Parathyroid adenoma (tissue), 2 donors: ENCODE data around the gene NGB.
"Not testable (repeated sequence)": the region's sequence is repeated elsewhere in the genome, so short reads cannot be mapped to it uniquely, and the experiment has no call there.

Experiments used
- H2AFZ ChIP-seq: fragments of 300-600 bp; sonication (generic); one replicate; pipeline ENCODE4 v1.7.0; 2017; ENCODE audit warnings: antibody characterized with exemption, mild to moderate bottlenecking
- H3K27ac ChIP-seq: fragments of 300-600 bp; sonication (generic); one replicate; pipeline ENCODE4 v1.7.0; 2017
- H3K27me3 ChIP-seq: fragments of 300-600 bp; sonication (generic); one replicate; pipeline ENCODE4 v1.7.0; 2017; ENCODE audit warnings: low read length; ENCODE audit not compliant: control insufficient read depth, insufficient read depth
- H3K36me3 ChIP-seq: fragments of 300-600 bp; sonication (generic); one replicate; pipeline ENCODE4 v1.7.0; 2017; ENCODE audit warnings: low read length; ENCODE audit not compliant: control insufficient read depth, insufficient read depth
- H3K4me1 ChIP-seq: fragments of 300-600 bp; sonication (generic); one replicate; pipeline ENCODE4 v1.7.0; 2017; ENCODE audit warnings: control low read depth
- H3K4me2 ChIP-seq: fragments of 300-600 bp; sonication (generic); one replicate; pipeline ENCODE4 v1.7.0; 2017; ENCODE audit warnings: low read length
- H3K4me3 ChIP-seq: fragments of 300-600 bp; sonication (generic); one replicate; pipeline ENCODE4 v1.7.0; 2017; ENCODE audit warnings: low read depth, low read length
- H3K79me2 ChIP-seq: fragments of 300-600 bp; sonication (generic); one replicate; pipeline ENCODE4 v1.7.0; 2017; ENCODE audit warnings: control low read depth
- H3K9ac ChIP-seq: fragments of 300-600 bp; sonication (generic); one replicate; pipeline ENCODE4 v1.7.0; 2017; ENCODE audit warnings: mild to moderate bottlenecking
- H3K9me3 ChIP-seq: fragments of 300-600 bp; sonication (generic); one replicate; pipeline ENCODE4 v1.7.0; 2017; ENCODE audit warnings: low read length; ENCODE audit not compliant: control insufficient read depth
- TF ChIP-seq, protein P1 (sequence below): fragments of 300-600 bp; sonication (generic); IDR thresholded peaks from one replicate; pipeline ENCODE4 v1.7.0; 2017; ENCODE audit warnings: antibody characterized with exemption, mild to moderate bottlenecking
- donor health status: primary hyperparathyroidism.

Gene NGB, protein sequence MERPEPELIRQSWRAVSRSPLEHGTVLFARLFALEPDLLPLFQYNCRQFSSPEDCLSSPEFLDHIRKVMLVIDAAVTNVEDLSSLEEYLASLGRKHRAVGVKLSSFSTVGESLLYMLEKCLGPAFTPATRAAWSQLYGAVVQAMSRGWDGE

DNA sequence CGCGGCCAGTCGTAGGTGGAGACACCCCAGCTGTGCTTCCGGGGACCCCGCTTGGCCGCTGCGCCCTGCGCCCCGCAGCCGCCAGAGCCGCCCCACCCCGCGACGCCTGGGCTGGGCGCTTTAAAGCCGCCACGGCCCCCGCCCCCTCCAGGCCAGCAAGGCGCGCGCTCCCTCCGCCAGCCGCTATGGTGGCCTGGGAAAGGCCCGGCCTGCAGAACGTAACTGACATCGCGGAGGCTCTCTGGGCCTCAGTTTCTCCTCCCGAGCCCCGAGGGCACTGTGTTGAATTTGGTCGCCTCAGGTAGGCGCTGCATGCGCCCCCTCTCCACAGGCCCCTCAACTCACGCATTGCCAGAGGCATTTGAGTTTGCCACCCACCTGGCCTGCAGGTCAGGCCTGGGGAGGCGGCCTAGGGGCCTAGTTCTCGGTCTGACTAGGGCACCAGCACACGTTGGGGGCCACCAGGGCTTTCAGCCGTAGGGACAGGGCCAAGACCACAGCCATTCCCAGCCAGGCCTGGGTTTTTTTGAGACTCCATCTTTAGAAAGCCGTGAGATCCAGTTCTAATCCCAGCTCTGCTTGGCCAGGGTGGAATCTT lies at the start of gene NGB:
Gene NGB, minus strand, starts transcription at position 94 of the 598 bp plus-strand sequence. CDS start 269 bp downstream, outside the sequence.
- Histone ChIP-seq H3K79me2 (no peaks in the 10 kb centered on the region), H3K27ac (no peak within 1 kb of the TSS), H3K4me1 (no peaks in the 10 kb centered on the region), H3K9ac (no peak within 1 kb of the TSS), H3K9me3 (no peaks in the 10 kb centered on the region), H2AFZ (peak within 1 kb of the TSS; percentile 22), H3K27me3 (no peaks in the 10 kb centered on the region), H3K36me3 (no peaks in the 10 kb centered on the region), H3K4me2 (no peak within 1 kb of the TSS), H3K4me3 (no peak within 1 kb of the TSS)
- TF ChIP-seq, protein P1, sequence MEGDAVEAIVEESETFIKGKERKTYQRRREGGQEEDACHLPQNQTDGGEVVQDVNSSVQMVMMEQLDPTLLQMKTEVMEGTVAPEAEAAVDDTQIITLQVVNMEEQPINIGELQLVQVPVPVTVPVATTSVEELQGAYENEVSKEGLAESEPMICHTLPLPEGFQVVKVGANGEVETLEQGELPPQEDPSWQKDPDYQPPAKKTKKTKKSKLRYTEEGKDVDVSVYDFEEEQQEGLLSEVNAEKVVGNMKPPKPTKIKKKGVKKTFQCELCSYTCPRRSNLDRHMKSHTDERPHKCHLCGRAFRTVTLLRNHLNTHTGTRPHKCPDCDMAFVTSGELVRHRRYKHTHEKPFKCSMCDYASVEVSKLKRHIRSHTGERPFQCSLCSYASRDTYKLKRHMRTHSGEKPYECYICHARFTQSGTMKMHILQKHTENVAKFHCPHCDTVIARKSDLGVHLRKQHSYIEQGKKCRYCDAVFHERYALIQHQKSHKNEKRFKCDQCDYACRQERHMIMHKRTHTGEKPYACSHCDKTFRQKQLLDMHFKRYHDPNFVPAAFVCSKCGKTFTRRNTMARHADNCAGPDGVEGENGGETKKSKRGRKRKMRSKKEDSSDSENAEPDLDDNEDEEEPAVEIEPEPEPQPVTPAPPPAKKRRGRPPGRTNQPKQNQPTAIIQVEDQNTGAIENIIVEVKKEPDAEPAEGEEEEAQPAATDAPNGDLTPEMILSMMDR = no peak

DNA sequence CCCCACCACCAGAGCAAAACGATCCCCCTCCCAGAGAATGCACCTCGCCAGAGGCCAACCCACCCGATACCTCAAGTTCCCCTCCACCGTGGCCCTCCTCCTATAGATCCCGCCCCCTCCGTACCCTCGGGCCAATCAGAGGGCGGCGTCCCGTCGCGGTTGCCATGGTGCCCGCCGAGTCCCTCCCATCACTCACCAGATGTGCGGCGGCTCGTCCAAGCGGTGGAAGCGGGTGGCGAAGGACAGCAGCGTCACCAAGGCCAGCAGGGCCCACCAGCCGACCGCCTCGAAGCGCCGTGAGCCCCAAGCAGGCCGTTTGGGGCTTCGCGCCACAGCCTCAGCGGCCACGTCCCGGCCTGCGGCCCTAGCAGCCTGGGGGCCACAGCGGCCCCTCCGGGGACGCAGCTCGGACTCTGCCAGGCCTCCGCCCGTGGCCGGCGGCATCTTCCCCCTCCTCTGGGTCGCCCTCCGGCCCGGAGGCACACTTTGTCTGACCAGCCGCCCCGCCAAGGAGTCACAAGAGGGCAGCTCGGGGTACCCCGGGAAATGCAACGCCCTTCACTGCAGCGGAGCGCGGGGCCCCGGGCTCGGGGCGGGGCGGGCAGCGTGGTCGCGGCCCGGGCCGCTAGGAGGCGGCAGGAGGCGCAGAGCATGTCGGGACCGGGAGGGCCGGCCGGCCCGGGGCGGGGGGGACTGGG lies 49.4 kb upstream of the NGB start, which contains the start of gene POMT2:
Gene POMT2, minus strand, starts transcription at position 646 of the 698 bp plus-strand sequence. Its CDS starts 202 bp downstream, at position 444.
- no peaks in the 10 kb centered on the region for H3K36me3 ChIP-seq
- H3K4me2 ChIP-seq = peak within 1 kb of the TSS; percentile 90
- peak within 1 kb of the TSS; percentile 99 for H2AFZ ChIP-seq
- H3K9me3 ChIP-seq = no peaks in the 10 kb centered on the region
- H3K27me3 ChIP-seq = no peaks in the 10 kb centered on the region
- H3K9ac ChIP-seq = peak within 1 kb of the TSS; percentile 75
- peaks cover 30% of the 10 kb centered on the region for H3K4me1 ChIP-seq
- H3K79me2 ChIP-seq = peaks cover 11% of the 10 kb centered on the region
- TF ChIP-seq, protein P1 = peak; percentile 41
- H3K27ac ChIP-seq = peak within 1 kb of the TSS; percentile 96
- H3K4me3 ChIP-seq = peak within 1 kb of the TSS; percentile 79

DNA sequence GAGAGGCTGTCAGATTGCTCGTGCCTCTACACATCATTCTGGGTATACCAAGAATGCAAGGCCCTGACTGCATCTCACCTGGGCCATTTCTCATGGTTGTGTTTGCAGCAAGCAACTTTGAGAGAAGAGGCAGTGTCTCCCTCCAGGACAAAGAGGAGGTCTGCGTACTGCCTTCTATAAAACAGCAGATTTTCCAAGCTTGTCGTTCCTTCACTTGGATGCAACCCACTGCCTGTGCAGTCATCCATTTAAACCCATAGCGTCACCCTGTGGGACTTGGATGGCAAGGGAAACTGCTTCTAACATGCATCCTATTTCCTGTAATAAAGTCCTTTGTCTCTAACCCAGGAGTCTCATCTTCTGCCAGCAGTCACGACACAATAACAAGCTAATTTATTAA lies 48.4 kb upstream of the NGB start:
- Histone ChIP-seq H3K9me3 (no peaks in the 10 kb centered on the region), H3K4me3 (peak overlapping the region; percentile 79)
- TF ChIP-seq, protein P1 = no peak

DNA sequence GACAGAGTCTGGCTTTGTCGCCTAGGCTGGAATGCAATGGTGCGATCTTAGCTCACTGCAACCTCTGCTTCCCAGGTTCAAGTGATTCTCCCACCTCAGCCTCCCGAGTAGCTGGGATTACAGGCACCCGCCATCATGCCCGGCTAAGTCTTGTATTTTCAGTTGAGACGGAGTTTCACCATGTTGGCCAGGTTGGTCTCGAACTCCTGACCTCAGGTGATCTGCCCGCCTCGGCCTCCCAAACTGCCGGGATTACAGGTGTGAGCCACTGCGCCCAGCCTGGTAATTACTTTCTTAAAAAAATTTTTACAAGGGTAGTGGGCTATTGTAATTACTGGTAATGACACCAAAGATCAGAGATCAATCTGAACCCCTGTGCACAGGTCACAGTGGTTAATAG lies 47.8 kb upstream of the NGB start:
- H3K27ac ChIP-seq, H2AFZ ChIP-seq, H3K36me3 ChIP-seq, H3K4me2 ChIP-seq, H3K27me3 ChIP-seq, H3K9me3 ChIP-seq, H3K4me3 ChIP-seq, H3K9ac ChIP-seq: not testable (repeated sequence)
- peaks cover 11% of the 10 kb centered on the region for H3K79me2 ChIP-seq
- peaks cover 34% of the 10 kb centered on the region for H3K4me1 ChIP-seq

More for the DNA sequence above, 48.4 kb upstream of the NGB start:
- H3K27me3 ChIP-seq = no peaks in the 10 kb centered on the region
- no peak overlapping the region for H3K9ac ChIP-seq
- peak overlapping the region; percentile 90 for H3K4me2 ChIP-seq
- peak overlapping the region; percentile 99 for H2AFZ ChIP-seq
- no peaks in the 10 kb centered on the region for H3K36me3 ChIP-seq
- peaks cover 11% of the 10 kb centered on the region for H3K79me2 ChIP-seq
- H3K27ac ChIP-seq = peak overlapping the region; percentile 96
- H3K4me1 ChIP-seq = peaks cover 31% of the 10 kb centered on the region

DNA sequence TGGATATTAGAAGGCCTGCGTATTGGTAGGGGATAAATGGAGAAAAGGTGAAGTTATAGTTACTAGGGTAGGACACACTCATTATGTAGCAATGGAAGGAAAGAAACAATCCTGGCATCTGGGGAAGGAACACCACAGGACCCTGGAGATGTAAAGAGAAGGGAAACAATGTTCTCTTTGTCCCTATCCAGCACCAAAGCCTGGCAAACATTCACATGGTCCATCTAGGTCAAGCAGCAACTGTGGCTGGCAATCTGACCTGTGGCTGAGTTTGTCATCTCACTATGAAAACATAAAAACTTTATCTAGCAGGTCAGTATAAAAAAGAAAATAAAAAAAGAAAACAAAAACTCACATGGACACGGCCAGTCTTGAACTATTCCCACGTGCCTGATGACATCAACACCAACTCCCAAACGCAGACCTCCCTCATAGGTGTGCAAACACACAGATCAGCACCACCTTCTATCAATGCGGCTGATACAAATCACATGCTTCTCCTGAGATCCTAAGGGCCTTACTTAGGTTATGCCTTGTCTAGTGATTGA lies 47.1 kb upstream of the NGB start:
- peaks cover 41% of the 10 kb centered on the region for H3K4me1 ChIP-seq
- H3K27ac ChIP-seq = no peak overlapping the region
- no peak overlapping the region for H3K4me3 ChIP-seq
- no peaks in the 10 kb centered on the region for H3K36me3 ChIP-seq
- H3K79me2 ChIP-seq = peaks cover 11% of the 10 kb centered on the region
- H2AFZ ChIP-seq = no peak overlapping the region
- TF ChIP-seq, protein P1 = no peak
- no peaks in the 10 kb centered on the region for H3K9me3 ChIP-seq
- H3K27me3 ChIP-seq = no peaks in the 10 kb centered on the region
- no peak overlapping the region for H3K4me2 ChIP-seq
- no peak overlapping the region for H3K9ac ChIP-seq
